HCT116 (cell line): ENCODE data around the gene OR6J1. TPM values are rescaled to one million over a fixed set of nuclear protein-coding genes. Genes with fewer than 3 reads are reported as not detected.

ENCODE experiments used
- ATAC-seq: fragments of 200-7000 bp; cut with Tn5 transposase; 2 replicates; pipeline ENCODE4 v1.9.1; 2020; ENCODE audit warnings: mild to moderate bottlenecking, moderate library complexity
- BruUV-seq: library from RNA; stranded (reverse); fragments of 400-500 nt; replicated peaks from 2 replicates; lab custom pipeline; 2021; lab: Mats Ljungman, UMichigan
- CTCF ChIA-PET: fragments of 300-600 bp; sonication (Branson Sonifier 250); formaldehyde crosslinking; loops from one replicate; lab custom pipeline; 2021; ENCODE audit warnings: antibody characterized with exemption; lab: Charles Lee
- POLR2A ChIA-PET: fragments of 300-600, 350-600 bp; sonication (Branson Sonifier 250); formaldehyde crosslinking; loops from one replicate; lab custom pipeline; 2021; ENCODE audit warnings: antibody characterized with exemption; lab: Charles Lee
- RAD21 ChIA-PET, 2 experiments: fragments of 300-600 bp; sonication (Branson Sonifier 250); formaldehyde crosslinking; loops; one replicate each; lab custom pipeline; 2023; ENCODE audit warnings: low total read pairs in 2 of 2; ENCODE audit not compliant: uncharacterized antibody in 2 of 2, unreplicated experiment in 2 of 2, low non-redundant PET in 1 of 2; lab: Charles Lee
- DNase-seq: peaks from one replicate; pipeline ENCODE4 v3.0.0-alpha.2; 2010; ENCODE audit warnings: low read depth, low spot score
- H2AFZ ChIP-seq: fragments of 200-600 bp; shearing (Covaris generic), sonication (generic); 2 replicates; pipeline ENCODE4 v1.6.1; 2017; ENCODE audit warnings: low read depth, mixed run types, mixed read lengths, antibody characterized with exemption, low read length; ENCODE audit not compliant: poor library complexity, severe bottlenecking
- H3K27ac ChIP-seq: 2 replicates; pipeline ENCODE4 v1.5.1; 2012; ENCODE audit warnings: low read depth, low read length
- H3K27me3 ChIP-seq: fragments of 200-600 bp; sonication (generic); 2 replicates; pipeline ENCODE4 v1.6.1; 2016; ENCODE audit warnings: mixed run types, low read length, mixed read lengths; ENCODE audit not compliant: insufficient read depth
- H3K36me3 ChIP-seq, 2 experiments: fragments of 200-500 bp in 1 of 2; fragments of 200-600 bp in 1 of 2; sonication (Bioruptor generic) in 1 of 2; sonication (generic) in 1 of 2; 2 replicates each; pipeline versions ENCODE4 v1.5.1 to v1.6.1; 2014 to 2016; ENCODE audit warnings: low read length in 2 of 2, inconsistent platforms in 1 of 2, mixed read lengths in 1 of 2, mixed run types in 1 of 2; ENCODE audit not compliant: insufficient read depth in 2 of 2, control insufficient read depth in 1 of 2
- H3K4me1 ChIP-seq, 2 experiments: fragments of 200-600 bp in 1 of 2; sonication (generic) in 1 of 2; 2 replicates each; pipeline versions ENCODE4 v1.5.1 to v1.6.1; 2012 to 2017; ENCODE audit warnings: low read length in 2 of 2, inconsistent platforms in 1 of 2, mild to moderate bottlenecking in 1 of 2, mixed read lengths in 1 of 2, mixed run types in 1 of 2, moderate library complexity in 1 of 2; ENCODE audit not compliant: insufficient read depth in 2 of 2, control insufficient read depth in 1 of 2
- H3K4me2 ChIP-seq: fragments of 200-600 bp; sonication (generic); 2 replicates; pipeline ENCODE4 v1.6.1; 2017; ENCODE audit warnings: mixed run types, low read length, mixed read lengths
- H3K4me3 ChIP-seq, 2 experiments: fragments of 200-600 bp in 1 of 2; sonication (generic) in 1 of 2; replicated peaks in 1 of 2; 2 replicates each; pipeline ENCODE4 v1.5.1; 2011 to 2016; ENCODE audit warnings: low read length in 2 of 2, control low read depth in 1 of 2, low read depth in 1 of 2, mild to moderate bottlenecking in 1 of 2, mixed read lengths in 1 of 2, mixed run types in 1 of 2
- H3K79me2 ChIP-seq: fragments of 200-600 bp; sonication (generic); 2 replicates; pipeline ENCODE4 v1.6.1; 2017; ENCODE audit warnings: mild to moderate bottlenecking, mixed run types, low read length, moderate library complexity, mixed read lengths; ENCODE audit not compliant: insufficient read depth
- H3K9ac ChIP-seq: fragments of 200-600 bp; sonication (generic); 2 replicates; pipeline ENCODE4 v1.6.1; 2016; ENCODE audit warnings: low read length, mixed read lengths
- H3K9me2 ChIP-seq: fragments of 200-600 bp; sonication (generic), shearing (Covaris generic); 2 replicates; pipeline ENCODE4 v1.6.1; 2017; ENCODE audit warnings: mixed run types, mild to moderate bottlenecking, moderate library complexity; ENCODE audit not compliant: insufficient read depth
- H3K9me3 ChIP-seq, 2 experiments: fragments of 200-500 bp in 1 of 2; fragments of 200-600 bp in 1 of 2; sonication (Bioruptor generic) in 1 of 2; sonication (generic) in 1 of 2; 2 replicates each; pipeline ENCODE4 v1.6.1; 2014 to 2017; ENCODE audit warnings: low read length in 2 of 2, mixed read lengths in 2 of 2, inconsistent platforms in 1 of 2, low read depth in 1 of 2, mild to moderate bottlenecking in 1 of 2, mixed run types in 1 of 2, moderate library complexity in 1 of 2; ENCODE audit not compliant: control insufficient read depth in 1 of 2, insufficient read depth in 1 of 2
- H4K20me1 ChIP-seq: fragments of 200-600 bp; sonication (generic), shearing (Covaris generic); 2 replicates; pipeline ENCODE4 v1.6.1; 2017; ENCODE audit warnings: mixed run types, mild to moderate bottlenecking, moderate library complexity; ENCODE audit not compliant: insufficient read depth
- CBX3 ChIP-seq: IDR thresholded peaks from 2 replicates; pipeline ENCODE4 v1.6.1; 2012; ENCODE audit warnings: low read depth
- CTCF ChIP-seq, 3 experiments: fragments of 200-600 bp in 1 of 3; sonication (generic) in 1 of 3; IDR thresholded peaks in 2 of 3; conservative IDR thresholded peaks in 1 of 3; 2 replicates each; pipeline ENCODE4 v1.5.1; 2012 to 2017; ENCODE audit warnings: low read depth in 2 of 3, low read length in 2 of 3, antibody characterized with exemption in 1 of 3, borderline replicate concordance in 1 of 3, control low read depth in 1 of 3, mild to moderate bottlenecking in 1 of 3, mixed read lengths in 1 of 3, mixed run types in 1 of 3, moderate library complexity in 1 of 3; ENCODE audit not compliant: insufficient read depth in 1 of 3
- EZH2phosphoT487 ChIP-seq: fragments of 200-600 bp; IDR thresholded peaks from 2 replicates; pipeline ENCODE4 v1.6.1; 2018; ENCODE audit warnings: antibody characterized with exemption, borderline replicate concordance
- FOSL1 ChIP-seq: IDR thresholded peaks from 2 replicates; pipeline ENCODE4 v1.6.1; 2012; ENCODE audit warnings: low read depth
- JUND ChIP-seq: IDR thresholded peaks from 2 replicates; pipeline ENCODE4 v1.6.1; 2012
- MAX ChIP-seq: IDR thresholded peaks from 2 replicates; pipeline ENCODE4 v1.6.1; 2012
- REST ChIP-seq: IDR thresholded peaks from 2 replicates; pipeline ENCODE4 v1.6.1; 2012; ENCODE audit warnings: low read depth
- SIN3A ChIP-seq: IDR thresholded peaks from 2 replicates; pipeline ENCODE4 v1.6.1; 2012; ENCODE audit warnings: low read depth
- SRF ChIP-seq: IDR thresholded peaks from 2 replicates; pipeline ENCODE4 v1.6.1; 2012; ENCODE audit warnings: low read depth
- TCF7L2 ChIP-seq: IDR thresholded peaks from 2 replicates; pipeline ENCODE4 v1.7.0; 2011; ENCODE audit warnings: borderline replicate concordance, inconsistent platforms; ENCODE audit not compliant: insufficient read depth, insufficient read length; ENCODE audit errors: extremely low read depth
- ZBTB33 ChIP-seq: IDR thresholded peaks from 2 replicates; pipeline ENCODE4 v1.6.1; 2011; ENCODE audit warnings: mild to moderate bottlenecking, low read length, moderate library complexity; ENCODE audit not compliant: insufficient replicate concordance; ENCODE audit errors: extremely low read depth
- ZFX ChIP-seq: fragments of 450-650 bp; IDR thresholded peaks from 2 replicates; pipeline ENCODE4 v1.6.1; 2017
- ZNF274 ChIP-seq: fragments of 200-500 bp; sonication (Bioruptor generic); IDR thresholded peaks from 2 replicates; pipeline ENCODE4 v1.6.1; 2014; ENCODE audit warnings: mild to moderate bottlenecking, low read depth, low read length, inconsistent platforms
- intact Hi-C: fragments of 100-400 bp; cut with micrococcal nuclease; formaldehyde crosslinking; loops from 2 replicates; pipeline ENCODE4 v1.10.0; 2022
- total RNA-seq: library from RNA; stranded (reverse); gene quantifications from one replicate; pipeline ENCODE4 v1.2.1, GENCODE V29; 2021; ENCODE audit not compliant: unreplicated experiment

The OR6J1 gene
- total RNA-seq, 1 experiment from 2014 or later, result not detected

GRCh38 chr14:22627506-22628263 lies 16.5 kb downstream of the OR6J1 start:
- H3K27me3 ChIP-seq, result no peaks in the 10 kb centered on the region
- H3K9me2 ChIP-seq, result no peaks in the 10 kb centered on the region
- H4K20me1 ChIP-seq, result no peaks in the 10 kb centered on the region
- ATAC-seq (no peak), DNase-seq (no peak)
- no peak overlapping the region for H3K27ac ChIP-seq
- no peaks in the 10 kb centered on the region for H3K4me1 ChIP-seq
- H3K36me3 ChIP-seq, result no peaks in the 10 kb centered on the region
- H2AFZ ChIP-seq, result peak overlapping the region; percentile 22
- H3K79me2 ChIP-seq, result no peaks in the 10 kb centered on the region
- RAD21 ChIA-PET, result no interaction called here
- peaks cover 0 to 8% of the 10 kb centered on the region in 2 experiments; a peak in 1 of 4 replicates for H3K9me3 ChIP-seq
- H3K4me3 ChIP-seq, result no peak overlapping the region
- no peak for TF ChIP-seq ZNF274
- TF ChIP-seq FOSL1, result no peak
- TF ChIP-seq REST, result no peak
- TF ChIP-seq CTCF (IDR thresholded peaks at IDR 0.05 in 2 of 3, conservative IDR thresholded peaks at IDR 0.05 in 1 of 3; ENCODE audit: borderline replicate concordance in 1 of 3, insufficient read depth in 1 of 3, low read depth in 2 of 3, low read length in 2 of 3), result no peak
- TF ChIP-seq TCF7L2, result no peak
- TF ChIP-seq EZH2phosphoT487, result no peak
- no peak for TF ChIP-seq MAX
- TF ChIP-seq ZBTB33, result no peak
- TF ChIP-seq SRF, result no peak
- TF ChIP-seq SIN3A, result no peak
- no peak for TF ChIP-seq ZFX
- TF ChIP-seq CBX3, result no peak
- no peak for TF ChIP-seq JUND
- H3K9ac ChIP-seq, result no peak overlapping the region
- H3K4me2 ChIP-seq, result no peak overlapping the region
- BruUV-seq, result no TSS peak
- POLR2A ChIA-PET, result no interaction called here
- CTCF ChIA-PET, result no interaction called here
- intact Hi-C loops, result no loop called here
